Suprapubic skin (tissue), 3 donors: ENCODE measurements around the gene GLIS1.

Source experiments
- CTCF ChIP-seq, 2 donors: fragments of 200-600 bp in 1 of 2; fragments of 450-650 bp in 1 of 2; sonication (generic) in 1 of 2; IDR thresholded peaks; one replicate each; pipeline ENCODE4 v1.5.1; 2016 to 2019; ENCODE audit warnings: antibody characterized with exemption in 2 of 2, mild to moderate bottlenecking in 1 of 2, moderate library complexity in 1 of 2
- EP300 ChIP-seq: sonication (generic); formaldehyde crosslinking; IDR thresholded peaks from one replicate; pipeline ENCODE4 v1.6.1; 2017; ENCODE audit warnings: antibody characterized with exemption

DNA sequence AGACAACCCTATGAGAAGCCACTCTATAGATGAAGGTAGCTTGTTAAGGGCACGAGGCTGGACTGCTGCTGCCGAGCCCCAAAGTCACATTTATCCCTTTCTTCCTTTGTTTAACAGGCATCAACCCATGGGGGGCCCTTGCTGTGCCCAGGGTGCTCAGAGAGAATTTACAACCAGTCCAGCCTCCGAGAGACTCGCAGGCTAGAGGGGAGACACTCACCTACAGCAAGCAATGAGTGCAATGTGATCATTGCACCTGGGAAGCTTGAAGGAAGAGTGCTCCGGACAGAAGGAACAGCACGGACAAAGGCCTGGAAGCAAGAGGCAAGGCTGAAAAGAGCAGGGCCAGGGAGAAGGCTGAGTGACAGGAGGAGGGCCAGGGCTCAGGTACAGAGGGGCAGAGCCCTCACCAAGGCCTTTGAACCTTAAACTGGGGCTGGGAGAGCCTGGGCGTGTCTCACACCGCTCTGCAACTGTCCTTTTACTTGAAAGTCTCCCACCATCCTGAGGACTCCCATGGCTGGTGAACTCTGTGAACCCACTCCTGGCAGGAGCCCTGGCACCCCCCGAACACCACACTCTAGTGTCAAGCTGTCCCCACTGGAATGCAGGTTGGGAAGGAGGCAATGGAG, 252.5 kb downstream of the GLIS1 start:
- no peak for TF ChIP-seq EP300
- TF ChIP-seq CTCF (IDR thresholded peaks at IDR 0.05), result no peak
